B cell (primary cell): ENCODE data around the gene RFC2. TPM values are rescaled to one million over a fixed set of nuclear protein-coding genes. Genes with fewer than 3 reads are reported as not detected.
"Not testable (repeated sequence)": the region's sequence is repeated elsewhere in the genome, so short reads cannot be mapped to it uniquely, and the experiment has no call there.

Source experiments
- ATAC-seq: fragments of 200-7000 bp; cut with Tn5 transposase; one replicate; pipeline ENCODE4 v1.10.0; 2021; ENCODE audit warnings: low read depth, mild to moderate bottlenecking, moderate number of reproducible peaks, moderate library complexity
- CTCF ChIA-PET: fragments of 350-600 bp; sonication (Branson Sonifier 250); formaldehyde crosslinking; loops from one replicate; lab custom pipeline; 2021; ENCODE audit warnings: antibody characterized with exemption, inconsistent platforms; lab: Charles Lee
- POLR2A ChIA-PET: fragments of 350-600 bp; sonication (Branson Sonifier 250); formaldehyde crosslinking; loops from one replicate; lab custom pipeline; 2021; ENCODE audit warnings: antibody characterized with exemption; lab: Charles Lee
- DNase-seq: peaks from one replicate; pipeline ENCODE4 v3.0.0; 2013
- H2AFZ ChIP-seq: 2 replicates; pipeline ENCODE4 v1.6.1; 2012; ENCODE audit warnings: mild to moderate bottlenecking, low read depth, low read length; ENCODE audit not compliant: insufficient read depth, poor library complexity, severe bottlenecking
- H3K27ac ChIP-seq, 2 donors: 1 replicate in 1 of 2; 2 replicates in 1 of 2; pipeline ENCODE4 v1.5.1; 2012 to 2013; ENCODE audit warnings: low read length in 2 of 2, mild to moderate bottlenecking in 2 of 2, moderate library complexity in 1 of 2
- H3K27me3 ChIP-seq, 4 experiments: fragments of 200-600 bp in 1 of 4; sonication (generic) in 1 of 4; replicated peaks in 1 of 4; 1 replicate in 2 of 4; 2 replicates in 2 of 4; pipeline versions ENCODE4 v1.6.1 to v1.7.0; 2013 to 2016; ENCODE audit warnings: low read length in 3 of 4, mild to moderate bottlenecking in 2 of 4, mixed read lengths in 1 of 4, moderate library complexity in 1 of 4; ENCODE audit not compliant: insufficient read depth in 4 of 4, control insufficient read depth in 3 of 4; ENCODE audit errors: control extremely low read depth in 1 of 4
- H3K36me3 ChIP-seq, 2 experiments: replicated peaks in 1 of 2; 1 replicate in 1 of 2; 2 replicates in 1 of 2; pipeline versions ENCODE4 v1.6.1 to v1.7.1; 2013; ENCODE audit warnings: low read length in 1 of 2; ENCODE audit not compliant: insufficient read depth in 2 of 2, control insufficient read depth in 1 of 2; ENCODE audit errors: control extremely low read depth in 1 of 2, extremely low read depth in 1 of 2
- H3K4me1 ChIP-seq, 2 donors: fragments of 200-600 bp in 1 of 2; sonication (generic) in 1 of 2; 1 replicate in 1 of 2; 2 replicates in 1 of 2; pipeline versions ENCODE4 v1.5.1 to v1.6.1; 2013 to 2017; ENCODE audit warnings: low read length in 2 of 2; ENCODE audit not compliant: control insufficient read depth in 2 of 2, insufficient read depth in 2 of 2
- H3K4me2 ChIP-seq: replicated peaks from 2 replicates; pipeline ENCODE3; 2012; ENCODE audit warnings: mild to moderate bottlenecking, low read depth, low read length; ENCODE audit not compliant: poor library complexity, severe bottlenecking
- H3K4me3 ChIP-seq, 5 experiments: fragments of 200-600 bp in 1 of 5; sonication (generic) in 1 of 5; 1 replicate in 3 of 5; 2 replicates in 2 of 5; pipeline versions ENCODE4 v1.5.1 to v1.7.0; 2011 to 2016; ENCODE audit warnings: low read length in 4 of 5, mild to moderate bottlenecking in 4 of 5, low read depth in 2 of 5, control low read depth in 1 of 5, moderate library complexity in 1 of 5; ENCODE audit not compliant: insufficient read depth in 1 of 5; ENCODE audit errors: control extremely low read depth in 1 of 5, extremely low read depth in 1 of 5
- H3K79me2 ChIP-seq: fragments of 200-600 bp; sonication (generic); one replicate; pipeline ENCODE4 v1.6.0; 2016; ENCODE audit warnings: low read length; ENCODE audit not compliant: control insufficient read depth, insufficient read depth
- H3K9ac ChIP-seq: fragments of 200-600 bp; sonication (generic); 2 replicates; pipeline ENCODE4 v1.6.1; 2017; ENCODE audit warnings: mild to moderate bottlenecking, low read length, moderate library complexity
- H3K9me3 ChIP-seq, 3 donors: one replicate each; pipeline versions ENCODE4 v1.6.1 to v1.7.1; 2013; ENCODE audit warnings: low read length in 2 of 3; ENCODE audit not compliant: control insufficient read depth in 2 of 3, insufficient read depth in 1 of 3; ENCODE audit errors: control extremely low read depth in 1 of 3
- H4K20me1 ChIP-seq: 2 replicates; pipeline ENCODE4 v1.6.0; 2012; ENCODE audit warnings: mild to moderate bottlenecking, low read length; ENCODE audit not compliant: insufficient read depth, control insufficient read depth, poor library complexity, severe bottlenecking
- H3K27ac Mint-ChIP-seq: one replicate; pipeline ENCODE4 v1.8.0; 2021; ENCODE audit warnings: mixed read lengths
- H3K27me3 Mint-ChIP-seq: one replicate; pipeline ENCODE4 v1.8.0; 2021; ENCODE audit warnings: mixed read lengths
- H3K4me1 Mint-ChIP-seq: one replicate; pipeline ENCODE4 v1.8.0; 2021; ENCODE audit warnings: mixed read lengths
- H3K4me3 Mint-ChIP-seq: one replicate; pipeline ENCODE4 v1.8.0; 2021; ENCODE audit warnings: mixed read lengths
- H3K9me3 Mint-ChIP-seq: one replicate; pipeline ENCODE4 v1.8.0; 2022; ENCODE audit warnings: mixed read lengths; ENCODE audit not compliant: insufficient read depth
- EZH2 ChIP-seq: IDR thresholded peaks from 2 replicates; pipeline ENCODE4 v1.6.1; 2012; ENCODE audit warnings: borderline replicate concordance, low read depth, mild to moderate bottlenecking, moderate library complexity, low read length; ENCODE audit not compliant: insufficient read depth, poor library complexity, severe bottlenecking
- WGBS: methylation state at CpG from one replicate; pipeline ENCODE4 v1.1.5; 2013; ENCODE audit warnings: missing lambda C conversion rate; ENCODE audit not compliant: insufficient coverage; 5-methylcytosine and 5-hydroxymethylcytosine counted together
- intact Hi-C: fragments of 100-400 bp; cut with micrococcal nuclease; formaldehyde crosslinking; loops from one replicate; pipeline ENCODE4 v1.10.0; 2022
- polyA plus RNA-seq: library from polyadenylated mRNA; depleted of rRNA; stranded (reverse); fragments of >200 nt; gene quantifications from 2 replicates; pipeline ENCODE4 v1.2.3, GENCODE V29; 2012
- total RNA-seq, 2 donors: library from RNA; stranded (reverse); fragments of 120-200 nt in 1 of 2; gene quantifications; 1 replicate in 1 of 2; 2 replicates in 1 of 2; pipeline versions ENCODE4 v1.2.3 to v1.2.4, GENCODE V29; 2013 to 2022
- TF ChIP-seq, protein P1 (sequence below): fragments of 200-600 bp; IDR thresholded peaks from one replicate; pipeline ENCODE4 v1.8.0; 2022; ENCODE audit warnings: antibody characterized with exemption, mild to moderate bottlenecking

RFC2 gene
- total and polyA plus RNA-seq, 2 donors (not counting 1 experiment from before 2014, with no cell fraction given) = 20.2 to 36.4 TPM

- peaks cover 2 to 24% of the 10 kb centered on the region in 2 experiments for H3K36me3 ChIP-seq
- H3K9ac ChIP-seq = no peak overlapping the region
- no peaks in the 10 kb centered on the region for H3K27me3 ChIP-seq
- no peaks in the 10 kb centered on the region for H3K4me1 ChIP-seq
- H3K27ac ChIP-seq = no peak overlapping the region
- ChIA-PET CTCF (interaction anchor here (0.5 to 2.7 kb wide), 6 partner anchors 9 to 219 kb away, joined by 3 to 20 read pairs (median 3); no protein-coding TSS in a partner anchor), POLR2A (interaction anchor here (0.7 kb wide), 3 partner anchors 28 to 191 kb away, joined by 7 to 9 read pairs (median 8); no protein-coding TSS in a partner anchor)
- H4K20me1 ChIP-seq = peaks cover 20% of the 10 kb centered on the region
- no peak overlapping the region for H3K4me3 Mint-ChIP-seq
- H3K79me2 ChIP-seq = peaks cover 8% of the 10 kb centered on the region
- intact Hi-C loops = no loop called here
- peaks cover under 1% of the 10 kb centered on the region for H3K4me1 Mint-ChIP-seq
- DNase-seq (no peak), ATAC-seq (no peak)
- no peak overlapping the region for H2AFZ ChIP-seq
- no peaks in the 10 kb centered on the region for H3K9me3 Mint-ChIP-seq
- H3K27ac Mint-ChIP-seq = peak overlapping the region; percentile 37
- no peak overlapping the region for H3K4me3 ChIP-seq
- H3K27me3 Mint-ChIP-seq = no peaks in the 10 kb centered on the region
- no peaks in the 10 kb centered on the region for H3K9me3 ChIP-seq
- TF ChIP-seq EZH2 = no peak
- TF ChIP-seq, protein P1, sequence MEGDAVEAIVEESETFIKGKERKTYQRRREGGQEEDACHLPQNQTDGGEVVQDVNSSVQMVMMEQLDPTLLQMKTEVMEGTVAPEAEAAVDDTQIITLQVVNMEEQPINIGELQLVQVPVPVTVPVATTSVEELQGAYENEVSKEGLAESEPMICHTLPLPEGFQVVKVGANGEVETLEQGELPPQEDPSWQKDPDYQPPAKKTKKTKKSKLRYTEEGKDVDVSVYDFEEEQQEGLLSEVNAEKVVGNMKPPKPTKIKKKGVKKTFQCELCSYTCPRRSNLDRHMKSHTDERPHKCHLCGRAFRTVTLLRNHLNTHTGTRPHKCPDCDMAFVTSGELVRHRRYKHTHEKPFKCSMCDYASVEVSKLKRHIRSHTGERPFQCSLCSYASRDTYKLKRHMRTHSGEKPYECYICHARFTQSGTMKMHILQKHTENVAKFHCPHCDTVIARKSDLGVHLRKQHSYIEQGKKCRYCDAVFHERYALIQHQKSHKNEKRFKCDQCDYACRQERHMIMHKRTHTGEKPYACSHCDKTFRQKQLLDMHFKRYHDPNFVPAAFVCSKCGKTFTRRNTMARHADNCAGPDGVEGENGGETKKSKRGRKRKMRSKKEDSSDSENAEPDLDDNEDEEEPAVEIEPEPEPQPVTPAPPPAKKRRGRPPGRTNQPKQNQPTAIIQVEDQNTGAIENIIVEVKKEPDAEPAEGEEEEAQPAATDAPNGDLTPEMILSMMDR = no peak
- no peak overlapping the region for H3K4me2 ChIP-seq
- 100% methylated on average over 2 of the region's 9 CpGs for WGBS
These were observed 56.6 kb downstream of the RFC2 start for GRCh38 chr7:74197449-74198124.

DNA sequence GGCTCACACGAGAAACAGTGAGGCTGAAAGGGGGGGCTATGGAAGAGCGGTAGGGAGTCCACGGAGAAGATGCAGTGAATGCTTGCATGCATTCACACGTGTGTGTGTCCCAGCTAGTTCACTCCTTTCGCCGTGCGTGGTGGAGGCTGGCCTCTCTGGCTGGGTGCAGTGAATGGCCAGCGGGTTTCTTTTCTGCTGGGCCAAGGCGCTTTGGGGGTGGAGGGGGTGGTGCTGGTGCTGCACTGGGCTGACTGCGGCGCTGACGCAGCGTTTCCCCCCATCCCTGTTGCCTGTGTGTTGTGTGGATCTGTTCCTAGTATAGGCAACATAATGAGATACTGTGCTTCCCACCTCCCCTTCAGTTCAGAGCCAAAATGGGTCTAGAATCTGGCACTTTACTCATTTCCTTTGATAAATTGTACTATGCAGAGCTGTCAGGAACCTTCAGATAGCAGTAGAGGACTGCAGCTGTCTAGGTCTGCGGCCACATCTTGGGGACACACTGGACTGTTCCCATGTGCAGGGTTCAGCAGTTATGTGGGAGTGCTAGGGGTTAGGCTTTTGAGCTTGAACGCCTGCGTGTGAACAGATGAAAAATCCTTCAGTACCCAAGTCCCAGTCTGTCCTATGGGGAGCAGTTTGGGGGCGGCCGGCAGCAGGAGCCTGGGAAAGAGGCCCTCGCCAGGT, 58.1 kb downstream of the RFC2 start:
- H3K4me2 ChIP-seq, H3K4me3 Mint-ChIP-seq, H3K9me3 Mint-ChIP-seq, H3K4me1 Mint-ChIP-seq, POLR2A ChIA-PET, DNase-seq, H3K27ac Mint-ChIP-seq, H3K79me2 ChIP-seq, H3K9ac ChIP-seq, intact Hi-C loops, ATAC-seq, H3K27me3 Mint-ChIP-seq, H3K4me1 ChIP-seq, H2AFZ ChIP-seq, H3K9me3 ChIP-seq, H3K27me3 ChIP-seq, H3K4me3 ChIP-seq, H3K27ac ChIP-seq: not testable (repeated sequence)
- peaks cover 23% of the 10 kb centered on the region for H4K20me1 ChIP-seq
- no CpG with 5 or more reads among the region's 19 CpGs for WGBS
- CTCF ChIA-PET = interaction anchor here (2.7 kb wide), 1 partner anchor 10 kb away, joined by 20 read pairs; no protein-coding TSS in a partner anchor
- H3K36me3 ChIP-seq = peaks cover 2 to 36% of the 10 kb centered on the region in 2 experiments

DNA sequence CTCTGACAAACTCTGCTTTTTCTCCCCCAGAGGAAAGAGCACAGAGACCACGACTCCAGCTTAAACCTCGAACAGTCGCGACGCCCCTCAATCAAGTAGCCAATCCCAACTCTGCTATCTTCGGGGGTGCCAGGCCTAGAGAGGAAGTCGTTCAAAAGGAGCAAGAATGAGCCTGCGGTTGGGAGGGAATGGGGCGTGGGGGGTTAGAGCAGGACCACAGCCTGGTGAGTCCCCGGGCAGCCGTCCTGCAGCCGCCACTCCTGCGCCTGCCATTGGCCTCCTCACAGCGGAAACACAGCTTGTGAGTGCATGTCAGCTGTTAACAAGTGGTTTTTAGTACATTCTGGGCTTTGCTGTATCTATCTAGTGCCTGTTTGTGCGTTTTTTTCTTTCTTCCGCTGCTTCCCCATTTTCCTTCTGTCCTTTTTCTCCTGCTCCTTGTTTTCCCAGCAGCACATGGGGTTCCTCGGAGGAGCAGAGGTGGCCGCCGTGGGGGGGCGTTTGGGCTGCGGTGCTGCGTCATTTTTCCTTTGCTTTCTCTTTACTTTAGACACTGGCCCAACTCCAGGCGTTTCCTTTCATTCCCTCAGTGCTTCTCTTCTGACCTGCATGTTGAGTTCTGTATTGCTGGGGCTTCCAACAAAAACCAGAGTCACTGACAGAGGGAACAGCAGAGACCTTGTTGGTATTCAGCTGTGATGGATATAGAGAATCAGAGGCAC, 58.9 kb downstream of the RFC2 start:
- H3K27ac ChIP-seq, H3K9me3 ChIP-seq, H3K4me1 ChIP-seq, POLR2A ChIA-PET, H2AFZ ChIP-seq, intact Hi-C loops, ATAC-seq, CTCF ChIA-PET, H3K4me2 ChIP-seq, H3K4me3 Mint-ChIP-seq, H3K9me3 Mint-ChIP-seq, H3K4me3 ChIP-seq, H3K27me3 ChIP-seq, H3K27me3 Mint-ChIP-seq, DNase-seq, H3K9ac ChIP-seq, H3K4me1 Mint-ChIP-seq: not testable (repeated sequence)
- 0% methylated on average over 1 of the region's 23 CpGs for WGBS
- Histone ChIP-seq H3K79me2 (peaks cover 15% of the 10 kb centered on the region), H3K36me3 (peaks cover 2 to 44% of the 10 kb centered on the region in 2 experiments), H4K20me1 (peaks cover 30% of the 10 kb centered on the region)
- peak overlapping the region; percentile 10 for H3K27ac Mint-ChIP-seq
